ENCODE data around the gene ZNF181. TPM values are rescaled to one million over a fixed set of nuclear protein-coding genes. Genes with fewer than 3 reads are reported as not detected.
A peak's percentile ranks its signal among the peaks of the same experiment; 100 is the strongest.

Gene ZNF181
- total and polyA plus RNA-seq, 9 donors: 9.2 to 23.1 (median 14.1) TPM

- no peaks in the 10 kb centered on the region for H3K27me3 ChIP-seq (ENCODE audit: control insufficient read depth, insufficient read depth, low read length)
- 30% methylated on average over 8 of the region's 11 CpGs for WGBS (ENCODE audit: insufficient coverage)
- no peaks in the 10 kb centered on the region for H3K4me1 ChIP-seq (ENCODE audit: control insufficient read depth, insufficient read depth, low read length)
- H3K36me3 ChIP-seq (ENCODE audit: control insufficient read depth, insufficient read depth, low read length): no peaks in the 10 kb centered on the region
- DNase-seq: peak; percentile 69
- no peak overlapping the region for H3K4me3 ChIP-seq (ENCODE audit: low read length)
- no peak overlapping the region for H3K27ac ChIP-seq (ENCODE audit: low read length)
- peaks cover 8% of the 10 kb centered on the region for H3K9me3 ChIP-seq (replicated peaks; ENCODE audit: control insufficient read depth, low read depth, low read length)
Observed at GRCh38 chr19:34712395-34713261, 21.4 kb upstream of the ZNF181 start.

- Histone ChIP-seq H3K9me3 (replicated peaks; ENCODE audit: control insufficient read depth, low read depth, low read length) (peaks cover 6% of the 10 kb centered on the region), H3K4me3 (ENCODE audit: low read length) (no peak overlapping the region), H3K36me3 (ENCODE audit: control insufficient read depth, insufficient read depth, low read length) (no peaks in the 10 kb centered on the region), H3K4me1 (ENCODE audit: control insufficient read depth, insufficient read depth, low read length) (no peaks in the 10 kb centered on the region), H3K27me3 (ENCODE audit: control insufficient read depth, insufficient read depth, low read length) (no peaks in the 10 kb centered on the region), H3K27ac (ENCODE audit: low read length) (no peak overlapping the region)
- DNase-seq: no peak
- no CpG with 5 or more reads among the region's 2 CpGs for WGBS (ENCODE audit: insufficient coverage)
Observed at GRCh38 chr19:34713262-34713637, 20.8 kb upstream of the ZNF181 start.

GRCh38 chr19:34715357-34715756 lies 18.7 kb upstream of the ZNF181 start:
- Histone ChIP-seq H3K27me3 (ENCODE audit: control insufficient read depth, insufficient read depth, low read length) (no peaks in the 10 kb centered on the region), H3K4me3 (ENCODE audit: low read length) (no peak overlapping the region), H3K9me3 (replicated peaks; ENCODE audit: control insufficient read depth, low read depth, low read length) (peaks cover 6% of the 10 kb centered on the region), H3K4me1 (ENCODE audit: control insufficient read depth, insufficient read depth, low read length) (no peaks in the 10 kb centered on the region), H3K27ac (ENCODE audit: low read length) (no peak overlapping the region), H3K36me3 (ENCODE audit: control insufficient read depth, insufficient read depth, low read length) (no peaks in the 10 kb centered on the region)
- no peak for DNase-seq

- peaks cover 6% of the 10 kb centered on the region for H3K27me3 ChIP-seq (ENCODE audit: control insufficient read depth, insufficient read depth, low read length)
- no peaks in the 10 kb centered on the region for H3K4me1 ChIP-seq (ENCODE audit: control insufficient read depth, insufficient read depth, low read length)
- no peak overlapping the region for H3K4me3 ChIP-seq (ENCODE audit: low read length)
- H3K36me3 ChIP-seq (ENCODE audit: control insufficient read depth, insufficient read depth, low read length): no peaks in the 10 kb centered on the region
- no peak overlapping the region for H3K27ac ChIP-seq (ENCODE audit: low read length)
- WGBS (ENCODE audit: insufficient coverage): 39% methylated on average over 9 of the region's 11 CpGs
- H3K9me3 ChIP-seq (replicated peaks; ENCODE audit: control insufficient read depth, low read depth, low read length): no peaks in the 10 kb centered on the region
- DNase-seq: no peak
Observed at GRCh38 chr19:34722353-34722752, 11.7 kb upstream of the ZNF181 start.

GRCh38 chr19:34725400-34725799 lies 8.6 kb upstream of the ZNF181 start:
- 27% methylated on average over 5 of the region's 6 CpGs for WGBS (ENCODE audit: insufficient coverage)
- no peaks in the 10 kb centered on the region for H3K9me3 ChIP-seq (replicated peaks; ENCODE audit: control insufficient read depth, low read depth, low read length)
- no peaks in the 10 kb centered on the region for H3K4me1 ChIP-seq (ENCODE audit: control insufficient read depth, insufficient read depth, low read length)
- H3K27ac ChIP-seq (ENCODE audit: low read length): no peak overlapping the region
- no peaks in the 10 kb centered on the region for H3K36me3 ChIP-seq (ENCODE audit: control insufficient read depth, insufficient read depth, low read length)
- peaks cover 6% of the 10 kb centered on the region for H3K27me3 ChIP-seq (ENCODE audit: control insufficient read depth, insufficient read depth, low read length)
- H3K4me3 ChIP-seq (ENCODE audit: low read length): no peak overlapping the region
- DNase-seq: no peak

- Histone ChIP-seq H3K9me3 (replicated peaks; ENCODE audit: control insufficient read depth, low read depth, low read length) (no peaks in the 10 kb centered on the region), H3K36me3 (ENCODE audit: control insufficient read depth, insufficient read depth, low read length) (peaks cover 10% of the 10 kb centered on the region), H3K27me3 (ENCODE audit: control insufficient read depth, insufficient read depth, low read length) (no peaks in the 10 kb centered on the region), H3K27ac (ENCODE audit: low read length) (no peak overlapping the region), H3K4me1 (ENCODE audit: control insufficient read depth, insufficient read depth, low read length) (peaks cover 17% of the 10 kb centered on the region), H3K4me3 (ENCODE audit: low read length) (no peak overlapping the region)
- DNase-seq: peak; percentile 8
- WGBS (ENCODE audit: insufficient coverage): 78% methylated on average over 8 of the region's 11 CpGs
Observed at GRCh38 chr19:34731019-34731829, 2.8 kb upstream of the ZNF181 start.

GRCh38 chr19:34731964-34732363 lies 2.1 kb upstream of the ZNF181 start:
- no peak overlapping the region for H3K27ac ChIP-seq (ENCODE audit: low read length)
- peaks cover 17% of the 10 kb centered on the region for H3K4me1 ChIP-seq (ENCODE audit: control insufficient read depth, insufficient read depth, low read length)
- H3K9me3 ChIP-seq (replicated peaks; ENCODE audit: control insufficient read depth, low read depth, low read length): no peaks in the 10 kb centered on the region
- WGBS (ENCODE audit: insufficient coverage): 92% methylated on average over 6 of the region's 7 CpGs
- H3K27me3 ChIP-seq (ENCODE audit: control insufficient read depth, insufficient read depth, low read length): no peaks in the 10 kb centered on the region
- H3K4me3 ChIP-seq (ENCODE audit: low read length): no peak overlapping the region
- peak; percentile 7 for DNase-seq
- peaks cover 10% of the 10 kb centered on the region for H3K36me3 ChIP-seq (ENCODE audit: control insufficient read depth, insufficient read depth, low read length)

- 19% methylated on average over 7 of the region's 15 CpGs for WGBS (ENCODE audit: insufficient coverage)
- peak overlapping the region; percentile 72 for H3K4me3 ChIP-seq (ENCODE audit: low read length)
- peaks cover 3% of the 10 kb centered on the region for H3K9me3 ChIP-seq (replicated peaks; ENCODE audit: control insufficient read depth, low read depth, low read length)
- peak; percentile 11 for DNase-seq
- no peaks in the 10 kb centered on the region for H3K27me3 ChIP-seq (ENCODE audit: control insufficient read depth, insufficient read depth, low read length)
- H3K36me3 ChIP-seq (ENCODE audit: control insufficient read depth, insufficient read depth, low read length): peaks cover 13% of the 10 kb centered on the region
- peaks cover 17% of the 10 kb centered on the region for H3K4me1 ChIP-seq (ENCODE audit: control insufficient read depth, insufficient read depth, low read length)
- peak overlapping the region; percentile 96 for H3K27ac ChIP-seq (ENCODE audit: low read length)
Observed at GRCh38 chr19:34732612-34733211, 1.3 kb upstream of the ZNF181 start.

GRCh38 chr19:34733266-34733745 lies 737 bp upstream of the ZNF181 start:
- Histone ChIP-seq H3K27ac (ENCODE audit: low read length) (peak overlapping the region; percentile 96), H3K36me3 (ENCODE audit: control insufficient read depth, insufficient read depth, low read length) (peaks cover 14% of the 10 kb centered on the region), H3K9me3 (replicated peaks; ENCODE audit: control insufficient read depth, low read depth, low read length) (peaks cover 7% of the 10 kb centered on the region), H3K27me3 (ENCODE audit: control insufficient read depth, insufficient read depth, low read length) (no peaks in the 10 kb centered on the region), H3K4me1 (ENCODE audit: control insufficient read depth, insufficient read depth, low read length) (peaks cover 17% of the 10 kb centered on the region), H3K4me3 (ENCODE audit: low read length) (peak overlapping the region; percentile 72)
- peak; percentile 91 for DNase-seq
- 1% methylated on average over 12 of the region's 13 CpGs for WGBS (ENCODE audit: insufficient coverage)

All from muscle of leg (tissue), 11 donors.